WERI-Rb-1 (cell line): Measurements from ENCODE around the gene TOGARAM2.

ENCODE experiments used
- DNase-seq: peaks from one replicate; pipeline ENCODE4 v3.0.0-alpha.2; 2020
- H3K27ac ChIP-seq: fragments of 250-450 bp; sonication (Bioruptor Pico); 2 replicates; pipeline ENCODE4 v1.5.1; 2020; ENCODE audit warnings: mild to moderate bottlenecking, moderate library complexity
- H3K27me3 ChIP-seq: fragments of 250-450 bp; sonication (Bioruptor Pico); 2 replicates; pipeline ENCODE4 v1.5.1; 2021; ENCODE audit warnings: mild to moderate bottlenecking, low read depth, moderate library complexity; ENCODE audit not compliant: insufficient read depth, severe bottlenecking
- H3K36me3 ChIP-seq: fragments of 250-450 bp; sonication (Bioruptor Pico); 2 replicates; pipeline ENCODE4 v1.5.1; 2020; ENCODE audit warnings: mild to moderate bottlenecking, moderate library complexity
- H3K4me3 ChIP-seq: 2 replicates; pipeline ENCODE4 v1.5.1; 2011; ENCODE audit warnings: low read depth, mild to moderate bottlenecking, control low read depth, low read length
- H3K9me3 ChIP-seq: fragments of 250-450 bp; sonication (Bioruptor Pico); 2 replicates; pipeline ENCODE4 v1.5.1; 2021; ENCODE audit warnings: mild to moderate bottlenecking, moderate library complexity; ENCODE audit not compliant: severe bottlenecking
- CTCF ChIP-seq: IDR thresholded peaks from 2 replicates; pipeline ENCODE4 v1.5.1; 2011; ENCODE audit warnings: low read depth, mild to moderate bottlenecking, control low read depth, inconsistent platforms, low read length

TOGARAM2 gene

GRCh38 chr2:29023188-29023587, 42.1 kb downstream of the TOGARAM2 start:
- H3K27ac ChIP-seq = no peak overlapping the region
- no peak for TF ChIP-seq CTCF
- no peaks in the 10 kb centered on the region for H3K36me3 ChIP-seq
- peaks cover 5% of the 10 kb centered on the region for H3K9me3 ChIP-seq
- DNase-seq = no peak
- no peak overlapping the region for H3K4me3 ChIP-seq
- H3K27me3 ChIP-seq = no peaks in the 10 kb centered on the region

GRCh38 chr2:29024882-29025430, 43.9 kb downstream of the TOGARAM2 start:
- H3K36me3 ChIP-seq = no peaks in the 10 kb centered on the region
- H3K27me3 ChIP-seq = no peaks in the 10 kb centered on the region
- no peak for TF ChIP-seq CTCF
- H3K4me3 ChIP-seq = no peak overlapping the region
- no peak overlapping the region for H3K27ac ChIP-seq
- peaks cover under 1% of the 10 kb centered on the region for H3K9me3 ChIP-seq
- no peak for DNase-seq

- Histone ChIP-seq H3K9me3 (no peaks in the 10 kb centered on the region), H3K27me3 (no peaks in the 10 kb centered on the region), H3K4me3 (no peak overlapping the region), H3K36me3 (no peaks in the 10 kb centered on the region), H3K27ac (no peak overlapping the region)
- no peak for TF ChIP-seq CTCF
- no peak for DNase-seq
Observed at GRCh38 chr2:29025711-29026110, 44.6 kb downstream of the TOGARAM2 start.

GRCh38 chr2:29031046-29031445, 49.9 kb downstream of the TOGARAM2 start:
- DNase-seq = no peak
- TF ChIP-seq CTCF = no peak
- Histone ChIP-seq H3K4me3 (no peak overlapping the region), H3K27ac (no peak overlapping the region), H3K27me3 (no peaks in the 10 kb centered on the region), H3K36me3 (no peaks in the 10 kb centered on the region), H3K9me3 (no peaks in the 10 kb centered on the region)

- no peak for DNase-seq
- no peak overlapping the region for H3K4me3 ChIP-seq
- H3K36me3 ChIP-seq = no peaks in the 10 kb centered on the region
- no peak overlapping the region for H3K27ac ChIP-seq
- TF ChIP-seq CTCF = no peak
- no peaks in the 10 kb centered on the region for H3K9me3 ChIP-seq
- H3K27me3 ChIP-seq = no peaks in the 10 kb centered on the region
Observed at GRCh38 chr2:29032189-29032588, 51.1 kb downstream of the TOGARAM2 start.

GRCh38 chr2:29033172-29033571, 52.1 kb downstream of the TOGARAM2 start:
- TF ChIP-seq CTCF = no peak
- Histone ChIP-seq H3K4me3 (no peak overlapping the region), H3K36me3 (no peaks in the 10 kb centered on the region), H3K27ac (no peak overlapping the region), H3K9me3 (no peaks in the 10 kb centered on the region), H3K27me3 (no peaks in the 10 kb centered on the region)
- no peak for DNase-seq
